HG02852 (cell line): Measurements from ENCODE around the gene EPM2A.

Source experiments
- ATAC-seq: cut with Tn5 transposase; IDR thresholded peaks from one replicate; pipeline ENCODE4 v1.9.1; 2021; ENCODE audit warnings: mild to moderate bottlenecking, moderate library complexity; ENCODE audit not compliant: unreplicated experiment

Gene EPM2A

GRCh38 chr6:145608850-145609249, 126.5 kb downstream of the EPM2A start:
- ATAC-seq, result no peak

GRCh38 chr6:145603991-145604390, 131.3 kb downstream of the EPM2A start:
- ATAC-seq, result no peak

GRCh38 chr6:145603424-145603833, 131.9 kb downstream of the EPM2A start:
- ATAC-seq, result no peak

- no peak for ATAC-seq
Measured at GRCh38 chr6:145602726-145603326, 132.5 kb downstream of the EPM2A start.

- ATAC-seq, result no peak
Measured at GRCh38 chr6:145601397-145601796, 133.9 kb downstream of the EPM2A start.

GRCh38 chr6:145600299-145600698, 135.0 kb downstream of the EPM2A start:
- no peak for ATAC-seq

GRCh38 chr6:145588981-145589380, 146.3 kb downstream of the EPM2A start:
- no peak for ATAC-seq

GRCh38 chr6:145587334-145587733, 148.0 kb downstream of the EPM2A start:
- no peak for ATAC-seq

GRCh38 chr6:145583753-145584152, 151.6 kb downstream of the EPM2A start:
- no peak for ATAC-seq
